Measurements from ENCODE around the gene REXO1. TPM values are rescaled to one million over a fixed set of nuclear protein-coding genes. Genes with fewer than 3 reads are reported as not detected.
"Not testable (repeated sequence)": the region's sequence is repeated elsewhere in the genome, so short reads cannot be mapped to it uniquely, and the experiment has no call there.

REXO1 gene
- polyA plus RNA-seq, 1 experiment, result 11.0 TPM

GRCh38 chr19:1876496-1877279 is 28.4 kb upstream of the REXO1 start:
- POLR2A ChIA-PET, result not testable (repeated sequence)

GRCh38 chr19:1875646-1876495 is 27.6 kb upstream of the REXO1 start:
- ChIA-PET POLR2A (no interaction called here), CTCF (interaction anchor here (0.7 to 1.7 kb wide), 7 partner anchors 9 to 330 kb away, joined by 3 to 8 read pairs (median 4); partner anchors contain the start of gene ABHD17A)
- H3K4me3 ChIP-seq (ENCODE audit: low read depth, low read length), result peak overlapping the region; percentile 63
- no peak for DNase-seq (ENCODE audit: low read depth)
- peaks cover 12% of the 10 kb centered on the region for H3K36me3 ChIP-seq (ENCODE audit: control insufficient read depth, insufficient read depth, low read length)
- no peak for TF ChIP-seq CTCF (IDR thresholded peaks at IDR 0.05; ENCODE audit: insufficient read depth, low read depth, low read length)
- no peaks in the 10 kb centered on the region for H3K27me3 ChIP-seq (ENCODE audit: control insufficient read depth, insufficient read depth, low read length)

More at GRCh38 chr19:1876496-1877279, 28.4 kb upstream of the REXO1 start:
- Histone ChIP-seq H3K4me3 (ENCODE audit: low read depth, low read length) (peak overlapping the region; percentile 63), H3K36me3 (ENCODE audit: control insufficient read depth, insufficient read depth, low read length) (peaks cover 11% of the 10 kb centered on the region)
- CTCF ChIA-PET, result interaction anchor here (1.0 to 1.7 kb wide), 5 partner anchors 8 to 331 kb away, joined by 3 to 8 read pairs (median 4); partner anchors contain the start of gene ABHD17A
- not testable (repeated sequence) for DNase-seq (ENCODE audit: low read depth); H3K27me3 ChIP-seq (ENCODE audit: control insufficient read depth, insufficient read depth, low read length)
- peak; percentile 25; the same call in 1 of the 2 replicates for TF ChIP-seq CTCF (IDR thresholded peaks at IDR 0.05; ENCODE audit: insufficient read depth, low read depth, low read length)

- POLR2A ChIA-PET; DNase-seq (ENCODE audit: low read depth); H3K27me3 ChIP-seq (ENCODE audit: control insufficient read depth, insufficient read depth, low read length): not testable (repeated sequence)
- Histone ChIP-seq H3K4me3 (ENCODE audit: low read depth, low read length) (peak overlapping the region; percentile 63), H3K36me3 (ENCODE audit: control insufficient read depth, insufficient read depth, low read length) (peaks cover 12% of the 10 kb centered on the region)
- CTCF ChIA-PET, result interaction anchor here (0.7 to 1.7 kb wide), 3 partner anchors 9 to 10 kb away, joined by 4 to 6 read pairs (median 6); partner anchors contain the start of gene ABHD17A
Measured at GRCh38 chr19:1875265-1875645, 27.0 kb upstream of the REXO1 start.

GRCh38 chr19:1874554-1875185 is 26.4 kb upstream of the REXO1 start:
- no peak for DNase-seq (ENCODE audit: low read depth)
- Histone ChIP-seq H3K4me3 (ENCODE audit: low read depth, low read length) (peak overlapping the region; percentile 63), H3K36me3 (ENCODE audit: control insufficient read depth, insufficient read depth, low read length) (peaks cover 10% of the 10 kb centered on the region), H3K27me3 (ENCODE audit: control insufficient read depth, insufficient read depth, low read length) (no peaks in the 10 kb centered on the region)
- CTCF ChIA-PET, result interaction anchor here (0.6 to 1.5 kb wide), 3 partner anchors 8 to 116 kb away, joined by 3 to 6 read pairs (median 4); no protein-coding TSS in a partner anchor
- no peak for TF ChIP-seq CTCF (IDR thresholded peaks at IDR 0.05; ENCODE audit: insufficient read depth, low read depth, low read length)
- POLR2A ChIA-PET, result interaction anchor here (0.6 kb wide), 1 partner anchor 1196 kb away, joined by 4 read pairs; no protein-coding TSS in a partner anchor

Data from BJ (cell line).